Activated CD8-positive, alpha-beta memory T cell treated with anti-CD3 and anti-CD28 coated beads, Interleukin-2, amount 50 U/mL, for 1 hour (primary cell): ENCODE data around the gene FAM32A.

Source experiments
- DNase-seq: peaks from one replicate; pipeline ENCODE4 v3.0.0-alpha.2; 2020; ENCODE audit errors: extremely low read depth

Gene FAM32A

GRCh38 chr19:16202320-16203255 is 17.4 kb downstream of the FAM32A start:
- no peak for DNase-seq

- no peak for DNase-seq
Measured at GRCh38 chr19:16203256-16204004, 18.2 kb downstream of the FAM32A start.

- no peak for DNase-seq
Measured at GRCh38 chr19:16204005-16204294, 18.7 kb downstream of the FAM32A start.

- no peak for DNase-seq
Measured at GRCh38 chr19:16205205-16206045, 20.2 kb downstream of the FAM32A start.

- no peak for DNase-seq
Measured at GRCh38 chr19:16206046-16206605, 20.9 kb downstream of the FAM32A start.

GRCh38 chr19:16206637-16207036 is 21.4 kb downstream of the FAM32A start:
- DNase-seq = no peak

- no peak for DNase-seq
Measured at GRCh38 chr19:16207063-16207462, 21.9 kb downstream of the FAM32A start.

GRCh38 chr19:16207490-16208025 is 22.3 kb downstream of the FAM32A start:
- no peak for DNase-seq

GRCh38 chr19:16208064-16208759 is 23.0 kb downstream of the FAM32A start:
- no peak for DNase-seq

GRCh38 chr19:16208847-16209665 is 23.8 kb downstream of the FAM32A start:
- DNase-seq = no peak

GRCh38 chr19:16210168-16210567 is 25.0 kb downstream of the FAM32A start:
- no peak for DNase-seq

- DNase-seq = no peak
Measured at GRCh38 chr19:16213076-16213475, 27.9 kb downstream of the FAM32A start.

- DNase-seq = no peak
Measured at GRCh38 chr19:16216744-16217670, 31.8 kb downstream of the FAM32A start.

- no peak for DNase-seq
Measured at GRCh38 chr19:16217716-16218451, 32.7 kb downstream of the FAM32A start.

GRCh38 chr19:16218851-16219250 is 33.6 kb downstream of the FAM32A start:
- no peak for DNase-seq

GRCh38 chr19:16222806-16223205 is 37.6 kb downstream of the FAM32A start:
- no peak for DNase-seq

- no peak for DNase-seq
Measured at GRCh38 chr19:16223746-16224145, 38.5 kb downstream of the FAM32A start.
